Fibroblast of villous mesenchyme (primary cell): ENCODE measurements around the gene SNX25. TPM values are rescaled to one million over a fixed set of nuclear protein-coding genes. Genes with fewer than 3 reads are reported as not detected.

Experiments used
- DNase-seq: peaks from one replicate; pipeline ENCODE4 v3.0.0-alpha.2; 2010; ENCODE audit warnings: low read depth
- H3K4me3 ChIP-seq: 2 replicates; pipeline ENCODE4 v1.5.1; 2011; ENCODE audit warnings: low read depth, mild to moderate bottlenecking, low read length
- CTCF ChIP-seq: IDR thresholded peaks from 2 replicates; pipeline ENCODE4 v1.5.1; 2012; ENCODE audit warnings: low read depth, mild to moderate bottlenecking, low read length; ENCODE audit not compliant: insufficient read depth
- total RNA-seq: library from RNA; depleted of rRNA; stranded (reverse); fragments of >200 nt; gene quantifications from 2 replicates; pipeline ENCODE4 v1.2.3, GENCODE V29; 2012

Gene SNX25
- total RNA-seq, 1 donor = 47.1 TPM

GRCh38 chr4:185243879-185244278 is 34.5 kb downstream of the SNX25 start:
- TF ChIP-seq CTCF = no peak
- no peak overlapping the region for H3K4me3 ChIP-seq
- no peak for DNase-seq

DNA sequence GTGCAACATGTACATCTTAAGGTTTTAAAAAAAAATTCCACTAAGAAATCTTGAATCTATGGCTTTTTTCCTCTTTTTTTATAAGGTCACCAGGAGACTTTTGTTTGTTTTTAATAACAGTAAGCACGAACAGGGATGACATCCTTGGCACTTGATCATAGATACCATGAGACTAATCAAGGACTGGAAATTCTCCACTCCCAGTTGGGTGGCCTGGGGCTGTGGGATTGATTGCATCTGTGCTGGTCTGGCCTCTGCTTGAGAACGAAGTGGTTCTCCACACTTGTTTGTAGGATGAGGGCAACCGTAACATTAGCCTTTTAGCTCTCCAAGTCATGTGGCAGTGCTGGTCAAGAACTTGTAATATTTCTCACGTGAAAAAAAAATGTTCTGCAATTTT is 35.4 kb downstream of the SNX25 start:
- DNase-seq = peak; percentile 36
- TF ChIP-seq CTCF = no peak
- no peak overlapping the region for H3K4me3 ChIP-seq

DNA sequence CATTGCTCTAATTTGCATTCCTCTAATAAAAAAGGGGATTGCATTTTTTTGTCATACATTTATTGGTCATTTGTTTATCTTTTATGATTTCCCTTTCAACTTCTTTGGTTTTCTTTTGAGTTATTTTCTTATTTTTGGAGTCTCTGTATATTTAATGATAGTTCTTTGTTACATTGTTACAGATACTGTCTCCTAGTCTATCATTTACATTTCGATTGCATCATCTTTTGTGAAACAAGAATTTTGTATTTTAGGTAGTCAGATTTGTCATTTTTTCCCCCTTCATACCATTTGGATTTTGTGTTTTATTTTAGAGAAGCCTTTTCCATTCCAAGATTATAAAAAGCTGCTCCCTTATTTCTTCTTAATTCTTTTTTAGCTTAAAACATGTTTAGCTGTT is 37.1 kb downstream of the SNX25 start:
- TF ChIP-seq CTCF = no peak

DNA sequence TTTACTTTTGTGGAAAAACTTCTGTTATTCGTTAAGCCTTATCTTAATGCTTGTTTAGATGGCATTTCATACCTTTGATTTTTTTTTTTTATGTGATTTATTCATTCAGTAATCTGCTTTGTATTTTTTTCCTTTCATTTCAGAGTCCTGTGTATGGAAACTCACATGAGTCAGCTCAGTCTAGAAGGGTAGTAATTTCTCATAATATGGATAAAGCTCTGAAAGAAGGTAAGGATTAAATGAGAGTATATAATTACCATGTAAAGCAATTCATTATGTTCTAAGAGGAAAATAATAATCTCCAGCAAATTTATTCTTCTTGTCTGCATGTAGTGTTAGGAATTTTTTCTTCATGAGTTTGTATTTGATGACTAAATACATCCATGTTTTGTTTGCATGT is 37.8 kb downstream of the SNX25 start:
- DNase-seq = no peak
- no peak for TF ChIP-seq CTCF
- no peak overlapping the region for H3K4me3 ChIP-seq

More for the DNA sequence above, 37.1 kb downstream of the SNX25 start:
- no peak overlapping the region for H3K4me3 ChIP-seq
- DNase-seq = no peak

DNA sequence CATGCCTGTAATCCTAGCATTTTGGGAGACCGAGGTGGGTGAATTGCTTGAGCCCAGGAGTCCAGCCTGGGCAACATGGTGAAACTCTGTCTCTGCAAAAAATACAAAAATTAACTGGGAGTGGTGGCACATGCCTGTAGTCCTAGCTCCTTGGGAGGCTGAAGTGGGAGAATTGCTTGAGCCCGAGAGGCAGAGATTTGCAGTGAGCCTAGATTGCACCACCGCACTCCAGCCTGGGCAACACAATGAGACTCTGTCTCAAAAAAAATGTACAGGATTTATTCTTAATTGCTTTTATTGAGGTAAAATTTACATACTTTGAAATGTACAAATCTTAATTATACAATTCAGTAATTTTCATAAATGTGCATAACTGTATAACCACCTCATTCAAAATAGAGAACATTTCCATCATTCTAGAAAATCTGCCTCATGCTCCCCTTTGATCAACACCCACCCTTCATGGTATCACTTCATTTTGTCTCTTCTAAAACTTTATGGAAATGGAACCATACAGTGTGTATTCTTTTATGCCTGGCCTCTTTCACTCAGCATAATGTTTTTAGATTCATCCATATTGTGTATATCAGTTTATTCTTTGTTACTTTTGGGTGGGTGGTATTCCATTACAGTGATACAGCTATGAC is 39.1 kb downstream of the SNX25 start:
- no peak overlapping the region for H3K4me3 ChIP-seq
- no peak for TF ChIP-seq CTCF
- DNase-seq = no peak

GRCh38 chr4:185249105-185249504 is 39.7 kb downstream of the SNX25 start:
- DNase-seq = no peak
- no peak for TF ChIP-seq CTCF
- no peak overlapping the region for H3K4me3 ChIP-seq

DNA sequence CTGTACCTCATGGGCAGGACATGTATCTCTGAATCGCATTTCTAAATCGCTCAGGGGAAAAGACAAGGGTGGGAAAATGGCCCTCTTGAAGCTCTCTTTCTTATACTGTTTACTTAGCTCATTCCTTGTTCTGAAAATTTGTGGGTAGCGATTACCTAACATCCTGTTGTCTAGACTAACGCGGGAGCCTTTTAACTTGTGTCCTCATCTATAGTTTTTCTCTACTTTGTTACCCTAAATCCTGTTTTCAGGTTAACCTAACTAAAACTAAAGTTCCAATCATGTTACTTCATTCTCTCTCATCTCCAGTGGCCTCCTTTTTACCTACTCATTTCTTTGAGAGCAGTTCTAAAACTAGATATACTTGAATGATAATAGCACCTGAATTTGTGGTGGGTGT is 45.0 kb downstream of the SNX25 start:
- no peak for TF ChIP-seq CTCF
- DNase-seq = peak; percentile 83
- H3K4me3 ChIP-seq = no peak overlapping the region
